GM12801 (cell line): Measurements from ENCODE around the gene TMC8.

Experiments
- TF ChIP-seq, protein P1 (sequence below): IDR thresholded peaks from one replicate; pipeline ENCODE4 v1.5.1; 2011; ENCODE audit warnings: control low read depth; ENCODE audit not compliant: insufficient read length; ENCODE audit errors: extremely low read depth

The TMC8 gene

DNA sequence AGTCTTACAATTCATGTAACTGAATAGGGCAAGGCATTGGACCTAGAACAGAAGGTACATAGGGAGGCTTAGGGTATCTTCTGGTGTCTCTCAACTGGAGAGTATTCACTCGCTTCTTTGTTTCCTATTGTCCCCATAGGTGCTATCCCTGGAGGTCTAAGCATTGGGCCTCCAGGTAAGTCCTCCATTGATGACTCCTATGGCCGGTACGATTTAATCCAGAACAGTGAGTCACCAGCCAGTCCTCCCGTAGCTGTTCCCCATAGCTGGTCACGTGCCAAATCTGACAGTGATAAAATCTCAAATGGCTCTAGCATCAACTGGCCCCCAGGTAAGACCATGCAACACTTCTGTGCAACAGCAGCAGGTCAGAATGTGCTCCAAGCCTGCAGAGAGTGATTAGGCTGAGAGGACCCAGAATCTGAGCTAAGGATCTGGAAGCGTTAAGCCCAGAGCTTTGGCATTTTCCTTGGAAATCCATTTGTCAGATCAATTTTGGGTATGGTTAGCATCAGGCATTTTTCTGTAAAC lies 37.7 kb upstream of the TMC8 start:
- TF ChIP-seq, protein P1, sequence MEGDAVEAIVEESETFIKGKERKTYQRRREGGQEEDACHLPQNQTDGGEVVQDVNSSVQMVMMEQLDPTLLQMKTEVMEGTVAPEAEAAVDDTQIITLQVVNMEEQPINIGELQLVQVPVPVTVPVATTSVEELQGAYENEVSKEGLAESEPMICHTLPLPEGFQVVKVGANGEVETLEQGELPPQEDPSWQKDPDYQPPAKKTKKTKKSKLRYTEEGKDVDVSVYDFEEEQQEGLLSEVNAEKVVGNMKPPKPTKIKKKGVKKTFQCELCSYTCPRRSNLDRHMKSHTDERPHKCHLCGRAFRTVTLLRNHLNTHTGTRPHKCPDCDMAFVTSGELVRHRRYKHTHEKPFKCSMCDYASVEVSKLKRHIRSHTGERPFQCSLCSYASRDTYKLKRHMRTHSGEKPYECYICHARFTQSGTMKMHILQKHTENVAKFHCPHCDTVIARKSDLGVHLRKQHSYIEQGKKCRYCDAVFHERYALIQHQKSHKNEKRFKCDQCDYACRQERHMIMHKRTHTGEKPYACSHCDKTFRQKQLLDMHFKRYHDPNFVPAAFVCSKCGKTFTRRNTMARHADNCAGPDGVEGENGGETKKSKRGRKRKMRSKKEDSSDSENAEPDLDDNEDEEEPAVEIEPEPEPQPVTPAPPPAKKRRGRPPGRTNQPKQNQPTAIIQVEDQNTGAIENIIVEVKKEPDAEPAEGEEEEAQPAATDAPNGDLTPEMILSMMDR = no peak

DNA sequence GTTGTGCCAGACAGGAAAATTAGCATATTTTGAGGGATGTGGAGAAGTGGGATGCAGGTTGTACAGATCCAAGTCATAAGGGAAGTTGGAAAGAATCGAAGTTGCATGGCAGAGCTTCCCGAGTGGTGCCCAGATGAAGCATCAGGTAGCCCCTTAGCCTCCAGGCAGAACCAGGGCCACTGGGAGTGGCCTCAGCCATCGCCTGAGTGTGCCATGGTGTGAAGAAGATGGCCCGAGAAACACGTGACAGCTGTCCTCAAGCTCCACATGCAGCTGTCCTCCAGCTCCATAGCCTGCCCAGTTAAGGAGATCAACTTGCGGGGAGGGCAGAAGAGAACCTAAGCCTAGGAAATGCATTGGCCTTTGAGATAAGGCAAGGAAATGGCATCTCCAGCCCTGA lies 35.5 kb upstream of the TMC8 start:
- TF ChIP-seq, protein P1 = no peak

- TF ChIP-seq, protein P1 = no peak
Measured at GRCh38 chr17:78096093-78096492, 34.5 kb upstream of the TMC8 start.

DNA sequence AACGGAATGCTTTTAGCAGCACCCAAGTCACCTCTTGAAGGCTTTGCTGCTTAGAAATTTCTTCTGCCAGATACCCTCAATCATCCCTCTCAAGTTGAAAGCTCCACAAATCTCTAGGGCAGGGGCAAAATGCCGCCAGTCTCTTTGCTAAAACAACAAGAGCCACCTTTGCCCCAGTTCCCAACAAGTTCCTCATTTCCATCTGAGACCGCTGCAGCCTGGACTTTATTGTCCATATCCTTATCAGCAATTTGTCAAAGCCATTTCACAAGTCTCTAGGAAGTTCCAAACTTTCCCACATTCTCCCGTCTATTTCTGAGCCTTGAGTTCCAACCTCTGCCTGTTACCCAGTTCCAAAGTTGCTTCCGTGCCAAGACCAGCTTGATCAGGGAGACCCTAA lies 29.5 kb upstream of the TMC8 start:
- TF ChIP-seq, protein P1 = no peak

DNA sequence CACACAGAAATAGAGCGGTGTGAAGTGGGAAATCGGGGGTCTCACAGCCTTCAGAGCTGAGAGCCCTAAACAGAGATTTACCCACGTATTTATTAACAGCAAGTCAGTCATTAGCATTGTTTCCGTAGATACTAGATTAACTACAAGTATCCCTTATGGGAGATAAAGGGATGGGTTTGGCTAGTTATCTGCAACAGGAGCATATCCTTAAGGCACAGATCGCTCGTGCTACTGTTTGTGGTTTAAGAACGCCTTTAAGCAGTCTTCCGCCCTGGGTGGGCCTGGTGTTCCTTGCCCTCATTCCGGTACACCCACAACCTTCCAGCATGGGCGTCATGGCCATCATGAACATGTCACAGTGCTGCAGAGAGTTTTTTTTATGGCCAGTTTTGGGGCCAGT lies 29.0 kb upstream of the TMC8 start:
- TF ChIP-seq, protein P1 = no peak

GRCh38 chr17:78103311-78103710 lies 27.3 kb upstream of the TMC8 start:
- TF ChIP-seq, protein P1 = no peak

GRCh38 chr17:78104540-78104941 lies 26.0 kb upstream of the TMC8 start:
- TF ChIP-seq, protein P1 = no peak
